Superior temporal gyrus (tissue), 1 donor: Measurements from ENCODE around the gene DENND4B.

ENCODE experiments used
- DNase-seq: peaks from one replicate; pipeline ENCODE4 v3.0.0-alpha.2; 2016; ENCODE audit errors: extremely low spot score

DENND4B gene

DNA sequence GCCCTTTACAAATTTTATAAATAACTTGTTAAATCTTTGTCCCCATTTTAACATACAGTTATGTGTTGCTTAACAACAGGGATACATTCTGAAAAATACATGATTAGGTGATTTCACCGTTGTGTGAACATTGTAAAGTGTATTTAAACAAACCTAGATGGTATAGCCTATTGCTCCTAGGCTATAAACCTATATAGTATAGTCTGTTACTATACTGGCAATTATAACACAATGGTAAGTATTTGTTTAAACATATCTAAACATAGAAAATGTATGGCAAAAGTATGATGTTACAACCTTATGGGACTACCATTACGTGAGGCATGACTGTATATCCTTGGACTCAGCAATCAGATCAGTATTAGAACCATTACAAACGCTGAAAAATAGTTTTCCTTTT, 60.4 kb downstream of the DENND4B start:
- DNase-seq: no peak

DNA sequence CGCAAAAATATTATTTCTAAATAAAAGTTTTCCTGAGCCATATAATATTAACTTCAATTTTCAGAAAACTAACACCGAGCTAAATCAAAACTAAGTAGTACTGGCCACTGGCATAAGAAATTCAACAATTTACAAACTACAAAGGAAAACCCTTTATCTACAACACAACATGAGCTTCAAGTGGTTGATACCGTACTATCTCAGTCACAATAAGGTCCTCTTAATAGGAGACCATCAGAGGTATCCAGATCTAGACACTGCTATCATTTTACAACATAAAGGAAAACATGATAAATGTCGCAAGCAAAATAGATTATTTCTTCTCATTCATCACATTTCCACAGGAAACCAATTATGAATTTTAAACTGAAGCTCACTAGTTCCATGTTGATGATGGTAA, 63.3 kb downstream of the DENND4B start:
- no peak for DNase-seq

GRCh38 chr1:153882296-153882912, 64.1 kb downstream of the DENND4B start:
- DNase-seq: no peak

- no peak for DNase-seq
These were observed 64.8 kb downstream of the DENND4B start for GRCh38 chr1:153881751-153882150.

DNA sequence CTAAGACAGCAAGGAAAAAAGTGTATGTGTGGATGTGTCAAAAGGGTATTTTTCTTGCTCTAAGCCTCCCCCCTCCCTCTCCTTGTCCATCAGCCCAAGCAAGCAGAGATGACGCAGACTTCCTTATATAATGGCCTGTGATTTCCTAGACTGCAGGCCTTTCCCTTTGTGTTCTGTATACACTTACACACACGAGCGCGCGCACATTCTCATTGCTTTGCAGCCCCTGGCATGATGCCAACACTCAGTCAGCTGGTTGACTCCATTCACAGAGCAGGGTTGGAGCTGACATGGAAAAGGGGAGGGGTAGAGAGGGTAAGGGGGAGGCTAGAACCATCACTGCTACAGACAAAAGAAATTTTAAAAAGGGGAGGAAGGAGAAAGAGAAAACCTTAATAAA, 65.6 kb downstream of the DENND4B start:
- peak; percentile 97 for DNase-seq

DNA sequence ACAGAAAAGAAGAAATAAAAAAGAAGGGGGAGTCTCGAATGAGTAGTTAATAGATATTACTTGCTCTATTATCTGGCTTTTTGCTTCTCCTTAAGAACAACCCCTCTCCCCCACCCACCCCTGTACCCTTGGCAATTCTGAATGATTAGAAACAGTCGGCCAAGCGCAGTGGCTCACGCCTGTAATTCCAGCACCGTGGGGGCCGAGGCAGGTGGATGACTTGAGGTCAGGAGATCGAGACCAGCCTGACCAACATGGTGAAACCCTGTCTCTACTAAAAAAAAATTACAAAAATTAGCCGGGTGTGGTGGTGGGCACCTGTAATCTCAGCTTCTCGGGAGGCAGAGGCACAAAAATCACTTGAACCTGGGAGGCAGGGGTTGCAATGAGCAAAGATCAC, 66.5 kb downstream of the DENND4B start:
- no peak for DNase-seq
